Thoracic aorta (tissue), 2 donors: Measurements from ENCODE around the gene A4GALT. TPM values are rescaled to one million over a fixed set of nuclear protein-coding genes. Genes with fewer than 3 reads are reported as not detected.
A peak's percentile ranks its signal among the peaks of the same experiment; 100 is the strongest.

Experiments used
- ATAC-seq: fragments of 150-250 bp; one replicate; pipeline ENCODE4 v1.8.0; 2017; ENCODE audit warnings: low read depth; ENCODE audit not compliant: insufficient number of reproducible peaks, low FRiP score
- DNase-seq: peaks from one replicate; pipeline ENCODE4 v3.0.0-alpha.2; 2020; ENCODE audit warnings: low spot score
- H3K27ac ChIP-seq, 2 donors: fragments of 200-600 bp; sonication (generic); 1 replicate in 1 of 2; 2 replicates in 1 of 2; pipeline ENCODE4 v1.5.1; 2016; ENCODE audit warnings: mild to moderate bottlenecking in 2 of 2, moderate library complexity in 2 of 2
- H3K27me3 ChIP-seq: fragments of 200-600 bp; sonication (generic); replicated peaks from 2 replicates; pipeline ENCODE4 v1.6.0; 2016; ENCODE audit warnings: mild to moderate bottlenecking; ENCODE audit not compliant: insufficient read depth
- H3K36me3 ChIP-seq: fragments of 200-600 bp; sonication (generic); one replicate; pipeline ENCODE4 v1.5.1; 2016
- H3K4me1 ChIP-seq, 2 donors: fragments of 200-600 bp; sonication (generic); 1 replicate in 1 of 2; 2 replicates in 1 of 2; pipeline versions ENCODE4 v1.5.1 to v1.6.0; 2016; ENCODE audit warnings: low read depth in 2 of 2, mild to moderate bottlenecking in 1 of 2; ENCODE audit not compliant: control insufficient read depth in 1 of 2
- H3K4me3 ChIP-seq: fragments of 200-600 bp; sonication (generic); 2 replicates; pipeline ENCODE4 v1.5.1; 2016; ENCODE audit warnings: mild to moderate bottlenecking
- H3K9me3 ChIP-seq: fragments of 200-600 bp; sonication (generic); 2 replicates; pipeline ENCODE4 v1.5.1; 2016
- CTCF ChIP-seq: fragments of 200-600 bp; sonication (generic); IDR thresholded peaks from one replicate; pipeline ENCODE4 v1.5.1; 2019; ENCODE audit warnings: antibody characterized with exemption
- total RNA-seq, 2 donors: library from RNA; depleted of rRNA; stranded (reverse); fragments of >200 nt; gene quantifications; one replicate each; pipeline versions ENCODE4 v1.1.0 to v1.2.3, GENCODE V29; 2016

The A4GALT gene
- total RNA-seq, 2 donors from 2014 or later: 68.4 to 77.3 TPM

- no peak for TF ChIP-seq CTCF
- DNase-seq: no peak
- peak overlapping the region in 1 of 2 donors; percentile 34 for H3K27ac ChIP-seq
Measured at GRCh38 chr22:42711281-42711731, 9.4 kb downstream of the A4GALT start.

GRCh38 chr22:42708417-42708816, 12.3 kb downstream of the A4GALT start:
- Histone ChIP-seq H3K27me3 (no peaks in the 10 kb centered on the region), H3K9me3 (peaks cover 4% of the 10 kb centered on the region), H3K4me1 (peaks cover 9 to 23% of the 10 kb centered on the region in 2 donors), H3K27ac (no peak overlapping the region), H3K4me3 (no peak overlapping the region), H3K36me3 (no peaks in the 10 kb centered on the region)
- no peak for TF ChIP-seq CTCF
- ATAC-seq (no peak), DNase-seq (no peak)

More at GRCh38 chr22:42711281-42711731, 9.4 kb downstream of the A4GALT start:
- H3K27me3 ChIP-seq: no peaks in the 10 kb centered on the region
- peak; percentile 16 for ATAC-seq
- no peak overlapping the region for H3K4me3 ChIP-seq
- peaks cover 9 to 23% of the 10 kb centered on the region in 2 donors for H3K4me1 ChIP-seq
- H3K36me3 ChIP-seq: no peaks in the 10 kb centered on the region
- H3K9me3 ChIP-seq: peaks cover 4% of the 10 kb centered on the region

- TF ChIP-seq CTCF: no peak
- Histone ChIP-seq H3K27ac (no peak overlapping the region), H3K9me3 (peaks cover 4% of the 10 kb centered on the region), H3K27me3 (no peaks in the 10 kb centered on the region), H3K4me1 (peaks cover 9 to 16% of the 10 kb centered on the region in 2 donors), H3K4me3 (no peak overlapping the region), H3K36me3 (no peaks in the 10 kb centered on the region)
- no peak for ATAC-seq
- no peak for DNase-seq
Measured at GRCh38 chr22:42707496-42707895, 13.2 kb downstream of the A4GALT start.

- no peak overlapping the region for H3K4me3 ChIP-seq
- peaks cover 4% of the 10 kb centered on the region for H3K9me3 ChIP-seq
- H3K36me3 ChIP-seq: no peaks in the 10 kb centered on the region
- ATAC-seq (no peak), DNase-seq (no peak)
- H3K27me3 ChIP-seq: no peaks in the 10 kb centered on the region
- peaks cover 0 to 12% of the 10 kb centered on the region in 2 donors for H3K4me1 ChIP-seq
- H3K27ac ChIP-seq: no peak overlapping the region
- TF ChIP-seq CTCF: no peak
Measured at GRCh38 chr22:42704896-42705295, 15.8 kb downstream of the A4GALT start.

GRCh38 chr22:42702675-42703074, 18.0 kb downstream of the A4GALT start:
- no peak for ATAC-seq
- Histone ChIP-seq H3K27ac (no peak overlapping the region), H3K4me1 (peaks cover 10 to 33% of the 10 kb centered on the region in 2 donors)

More at GRCh38 chr22:42702675-42703074, 18.0 kb downstream of the A4GALT start:
- no peak for DNase-seq
- H3K27me3 ChIP-seq: no peaks in the 10 kb centered on the region
- TF ChIP-seq CTCF: no peak
- no peaks in the 10 kb centered on the region for H3K9me3 ChIP-seq
- no peak overlapping the region for H3K4me3 ChIP-seq
- no peaks in the 10 kb centered on the region for H3K36me3 ChIP-seq
